Measurements from ENCODE around the gene MCHR1. TPM values are rescaled to one million over a fixed set of nuclear protein-coding genes. Genes with fewer than 3 reads are reported as not detected.

The MCHR1 gene
- total and polyA plus RNA-seq, 2 of the 13 experiments (the other 11 are each of a cell fraction or from before 2014, with no cell fraction given) = 0.40 to 0.83 TPM

GRCh38 chr22:40636380-40637182 is 42.7 kb upstream of the MCHR1 start, which contains the start of gene MRTFA (continued):
- TF ChIP-seq, protein P1, sequence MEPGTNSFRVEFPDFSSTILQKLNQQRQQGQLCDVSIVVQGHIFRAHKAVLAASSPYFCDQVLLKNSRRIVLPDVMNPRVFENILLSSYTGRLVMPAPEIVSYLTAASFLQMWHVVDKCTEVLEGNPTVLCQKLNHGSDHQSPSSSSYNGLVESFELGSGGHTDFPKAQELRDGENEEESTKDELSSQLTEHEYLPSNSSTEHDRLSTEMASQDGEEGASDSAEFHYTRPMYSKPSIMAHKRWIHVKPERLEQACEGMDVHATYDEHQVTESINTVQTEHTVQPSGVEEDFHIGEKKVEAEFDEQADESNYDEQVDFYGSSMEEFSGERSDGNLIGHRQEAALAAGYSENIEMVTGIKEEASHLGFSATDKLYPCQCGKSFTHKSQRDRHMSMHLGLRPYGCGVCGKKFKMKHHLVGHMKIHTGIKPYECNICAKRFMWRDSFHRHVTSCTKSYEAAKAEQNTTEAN (CRISPR knock-in tag; conservative IDR thresholded peaks at IDR 0.05) = no peak
- TF ChIP-seq AGO2 (optimal IDR thresholded peaks at IDR 0.05; ENCODE audit: low read depth, low read length) = peak; percentile 67
- TF ChIP-seq ZNF460 (CRISPR knock-in tag; IDR thresholded peaks at IDR 0.05; ENCODE audit: borderline replicate concordance) = no peak
- TF ChIP-seq ZFP82 (CRISPR knock-in tag; IDR thresholded peaks at IDR 0.05; ENCODE audit: borderline replicate concordance) = no peak; the same call in 1 of the 2 replicates
- 0 out of 2 replicates have a peak, but pooled peaks have one; percentile 3 for TF ChIP-seq ETV5 (CRISPR knock-in tag; IDR thresholded peaks at IDR 0.05; ENCODE audit: borderline replicate concordance)
- TF ChIP-seq SNRNP70 (IDR thresholded peaks at IDR 0.05; ENCODE audit: low read depth, low read length) = no peak
- no peak for TF ChIP-seq ZNF10 (CRISPR knock-in tag; IDR thresholded peaks at IDR 0.05; ENCODE audit: borderline replicate concordance, low read depth)
- TF ChIP-seq ZNF800 (CRISPR knock-in tag; IDR thresholded peaks at IDR 0.05) = peak; percentile 61; the same call in 1 of the 2 replicates
- TF ChIP-seq NR2F1 (CRISPR knock-in tag; IDR thresholded peaks at IDR 0.05) = no peak
- peak; percentile 67; the same call in 1 of the 2 replicates for TF ChIP-seq PCBP1 (IDR thresholded peaks at IDR 0.05; ENCODE audit: borderline replicate concordance, low read depth, low read length)
- peak; percentile 59; the same call in 1 of the 2 replicates for TF ChIP-seq ZNF619 (CRISPR knock-in tag; IDR thresholded peaks at IDR 0.05)
- TF ChIP-seq ZNF746 (CRISPR knock-in tag; IDR thresholded peaks at IDR 0.05) = peak; percentile 19; the same call in 1 of the 2 replicates
- peak; percentile 95 for TF ChIP-seq RBFOX2 (IDR thresholded peaks at IDR 0.05; ENCODE audit: low read depth, low read length)
- TF ChIP-seq ZNF446 (CRISPR knock-in tag; IDR thresholded peaks at IDR 0.05) = no peak; the same call in 1 of the 2 replicates
- TF ChIP-seq, protein P2, sequence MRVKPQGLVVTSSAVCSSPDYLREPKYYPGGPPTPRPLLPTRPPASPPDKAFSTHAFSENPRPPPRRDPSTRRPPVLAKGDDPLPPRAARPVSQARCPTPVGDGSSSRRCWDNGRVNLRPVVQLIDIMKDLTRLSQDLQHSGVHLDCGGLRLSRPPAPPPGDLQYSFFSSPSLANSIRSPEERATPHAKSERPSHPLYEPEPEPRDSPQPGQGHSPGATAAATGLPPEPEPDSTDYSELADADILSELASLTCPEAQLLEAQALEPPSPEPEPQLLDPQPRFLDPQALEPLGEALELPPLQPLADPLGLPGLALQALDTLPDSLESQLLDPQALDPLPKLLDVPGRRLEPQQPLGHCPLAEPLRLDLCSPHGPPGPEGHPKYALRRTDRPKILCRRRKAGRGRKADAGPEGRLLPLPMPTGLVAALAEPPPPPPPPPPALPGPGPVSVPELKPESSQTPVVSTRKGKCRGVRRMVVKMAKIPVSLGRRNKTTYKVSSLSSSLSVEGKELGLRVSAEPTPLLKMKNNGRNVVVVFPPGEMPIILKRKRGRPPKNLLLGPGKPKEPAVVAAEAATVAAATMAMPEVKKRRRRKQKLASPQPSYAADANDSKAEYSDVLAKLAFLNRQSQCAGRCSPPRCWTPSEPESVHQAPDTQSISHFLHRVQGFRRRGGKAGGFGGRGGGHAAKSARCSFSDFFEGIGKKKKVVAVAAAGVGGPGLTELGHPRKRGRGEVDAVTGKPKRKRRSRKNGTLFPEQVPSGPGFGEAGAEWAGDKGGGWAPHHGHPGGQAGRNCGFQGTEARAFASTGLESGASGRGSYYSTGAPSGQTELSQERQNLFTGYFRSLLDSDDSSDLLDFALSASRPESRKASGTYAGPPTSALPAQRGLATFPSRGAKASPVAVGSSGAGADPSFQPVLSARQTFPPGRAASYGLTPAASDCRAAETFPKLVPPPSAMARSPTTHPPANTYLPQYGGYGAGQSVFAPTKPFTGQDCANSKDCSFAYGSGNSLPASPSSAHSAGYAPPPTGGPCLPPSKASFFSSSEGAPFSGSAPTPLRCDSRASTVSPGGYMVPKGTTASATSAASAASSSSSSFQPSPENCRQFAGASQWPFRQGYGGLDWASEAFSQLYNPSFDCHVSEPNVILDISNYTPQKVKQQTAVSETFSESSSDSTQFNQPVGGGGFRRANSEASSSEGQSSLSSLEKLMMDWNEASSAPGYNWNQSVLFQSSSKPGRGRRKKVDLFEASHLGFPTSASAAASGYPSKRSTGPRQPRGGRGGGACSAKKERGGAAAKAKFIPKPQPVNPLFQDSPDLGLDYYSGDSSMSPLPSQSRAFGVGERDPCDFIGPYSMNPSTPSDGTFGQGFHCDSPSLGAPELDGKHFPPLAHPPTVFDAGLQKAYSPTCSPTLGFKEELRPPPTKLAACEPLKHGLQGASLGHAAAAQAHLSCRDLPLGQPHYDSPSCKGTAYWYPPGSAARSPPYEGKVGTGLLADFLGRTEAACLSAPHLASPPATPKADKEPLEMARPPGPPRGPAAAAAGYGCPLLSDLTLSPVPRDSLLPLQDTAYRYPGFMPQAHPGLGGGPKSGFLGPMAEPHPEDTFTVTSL (CRISPR knock-in tag; IDR thresholded peaks at IDR 0.05; ENCODE audit: borderline replicate concordance) = no peak
- TF ChIP-seq MZF1 (CRISPR knock-in tag; IDR thresholded peaks at IDR 0.05; ENCODE audit: borderline replicate concordance) = 0 out of 2 replicates have a peak, but pooled peaks have one; percentile 50
- no peak for TF ChIP-seq NAIF1 (CRISPR knock-in tag; IDR thresholded peaks at IDR 0.05; ENCODE audit: borderline replicate concordance)
- TF ChIP-seq HDAC1 (CRISPR knock-in tag; IDR thresholded peaks at IDR 0.05) = peak; percentile 90

All from HepG2 (cell line).